ENCODE data around the gene TLE7. TPM values are rescaled to one million over a fixed set of nuclear protein-coding genes. Genes with fewer than 3 reads are reported as not detected.

The TLE7 gene
- total and polyA plus RNA-seq, 2 of the 4 experiments (the other 2 are of a cell fraction): not detected

GRCh38 chr16:71409011-71409775 is 32.7 kb downstream of the TLE7 start:
- in situ Hi-C loops (cut with MboI; ENCODE audit: low sequenced_read_pairs): no loop called here
- no peak overlapping the region for H4K5ac ChIP-seq (ENCODE audit: low read depth, low read length)
- H2AFZ ChIP-seq (replicated peaks; ENCODE audit: low read length, poor library complexity): no peak overlapping the region
- H3K9me1 ChIP-seq (ENCODE audit: insufficient read depth, low read length): no peaks in the 10 kb centered on the region
- H3K36me3 ChIP-seq (ENCODE audit: control insufficient read depth, insufficient read depth, low read length): no peaks in the 10 kb centered on the region
- no TSS peak for BruUV-seq (replicated peaks)
- no peak overlapping the region for H2BK5ac ChIP-seq (ENCODE audit: low read depth, low read length, poor library complexity, severe bottlenecking)
- no peak overlapping the region for H3K56ac ChIP-seq (ENCODE audit: extremely low read depth, insufficient read depth, low read length)
- H2BK120ac ChIP-seq (ENCODE audit: low read depth, low read length): no peak overlapping the region
- no peak overlapping the region for H2BK15ac ChIP-seq (ENCODE audit: low read depth, low read length)
- dilution Hi-C loops (cut with HindIII; ENCODE audit: low sequenced_read_pairs, unreplicated experiment): no loop called here
- H2BK20ac ChIP-seq (ENCODE audit: low read depth, low read length): no peak overlapping the region
- no peak overlapping the region for H3K23ac ChIP-seq (ENCODE audit: low read depth, low read length)
- POLR2A ChIA-PET (ENCODE audit: unreplicated experiment): no interaction called here
- H3K27me3 ChIP-seq (ENCODE audit: control insufficient read depth, insufficient read depth, low read length): peaks cover 12% of the 10 kb centered on the region
- TF ChIP-seq USF2 (IDR thresholded peaks at IDR 0.05; ENCODE audit: low read depth, low read length) (no peak), CTCF (conservative IDR thresholded peaks at IDR 0.05; ENCODE audit: low read depth, low read length) (no peak), FOS (IDR thresholded peaks at IDR 0.05; ENCODE audit: low read depth, low read length) (no peak), RCOR1 (IDR thresholded peaks at IDR 0.05; ENCODE audit: insufficient replicate concordance, low read length) (no peak), MXI1 (IDR thresholded peaks at IDR 0.05; ENCODE audit: borderline replicate concordance, low read depth, low read length) (no peak), MAZ (IDR thresholded peaks at IDR 0.05; ENCODE audit: borderline replicate concordance, low read depth, low read length) (no peak), SMC3 (IDR thresholded peaks at IDR 0.05; ENCODE audit: low read depth, low read length) (no peak), NFE2L2 (IDR thresholded peaks at IDR 0.05; ENCODE audit: low read depth, low read length) (no peak), POLR2A (IDR thresholded peaks at IDR 0.05; ENCODE audit: low read depth, low read length) (no peak), CHD1 (IDR thresholded peaks at IDR 0.05; ENCODE audit: low read depth, low read length) (no peak), CEBPB (IDR thresholded peaks at IDR 0.05; ENCODE audit: low read depth, low read length) (no peak), BHLHE40 (IDR thresholded peaks at IDR 0.05; ENCODE audit: low read depth, low read length) (no peak), MAFK (IDR thresholded peaks at IDR 0.05; ENCODE audit: low read depth, low read length) (no peak)
- TF ChIP-seq, protein P1, sequence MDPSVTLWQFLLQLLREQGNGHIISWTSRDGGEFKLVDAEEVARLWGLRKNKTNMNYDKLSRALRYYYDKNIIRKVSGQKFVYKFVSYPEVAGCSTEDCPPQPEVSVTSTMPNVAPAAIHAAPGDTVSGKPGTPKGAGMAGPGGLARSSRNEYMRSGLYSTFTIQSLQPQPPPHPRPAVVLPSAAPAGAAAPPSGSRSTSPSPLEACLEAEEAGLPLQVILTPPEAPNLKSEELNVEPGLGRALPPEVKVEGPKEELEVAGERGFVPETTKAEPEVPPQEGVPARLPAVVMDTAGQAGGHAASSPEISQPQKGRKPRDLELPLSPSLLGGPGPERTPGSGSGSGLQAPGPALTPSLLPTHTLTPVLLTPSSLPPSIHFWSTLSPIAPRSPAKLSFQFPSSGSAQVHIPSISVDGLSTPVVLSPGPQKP (IDR thresholded peaks at IDR 0.05; ENCODE audit: borderline replicate concordance, low read depth, low read length): no peak
- CTCF ChIA-PET: no interaction called here
- no peak overlapping the region for H4K91ac ChIP-seq (ENCODE audit: insufficient read depth, low read depth, low read length)
- no peak overlapping the region for H2AK5ac ChIP-seq (ENCODE audit: low read depth, low read length)
- intact Hi-C loops (cut with micrococcal nuclease): no loop called here
- DNase-seq (no peak), ATAC-seq (ENCODE audit: low read depth) (no peak)
- no peak overlapping the region for H3K9ac ChIP-seq (ENCODE audit: low read depth, low read length)
- no peak overlapping the region for H3K14ac ChIP-seq (replicated peaks; ENCODE audit: low read depth, low read length)
- no peak overlapping the region for H3K4me2 ChIP-seq (ENCODE audit: low read depth, low read length)
- H3K4me1 ChIP-seq (ENCODE audit: control insufficient read depth, insufficient read depth, low read length): no peaks in the 10 kb centered on the region
- H3K79me1 ChIP-seq (ENCODE audit: low read depth in 1 of 2, low read length in 2 of 2): no peaks in the 10 kb centered on the region
- WGBS, 2 experiments (ENCODE audit: extremely low coverage in 2 of 2, insufficient read length in 1 of 2): 10% methylated on average over 7 of the region's 16 CpGs; no CpG with 5 or more reads in 1 of the 2 experiments
- H4K8ac ChIP-seq (ENCODE audit: low read depth in 2 of 2, low read length in 2 of 2): no peak overlapping the region
- H3K4me3 ChIP-seq (ENCODE audit: insufficient read depth, low read depth, low read length): no peak overlapping the region
- no peak overlapping the region for H3K18ac ChIP-seq (ENCODE audit: low read depth, low read length)
- no peak overlapping the region for H3K4ac ChIP-seq (ENCODE audit: low read depth, low read length)
- no peak overlapping the region for H2AK9ac ChIP-seq (replicated peaks; ENCODE audit: low read depth, low read length, poor library complexity)
- H3K27ac ChIP-seq (ENCODE audit: insufficient read depth, low read length): no peak overlapping the region
- H3K9me3 ChIP-seq (ENCODE audit: control insufficient read depth, insufficient read depth, low read length): no peaks in the 10 kb centered on the region
- no peaks in the 10 kb centered on the region for H4K20me1 ChIP-seq (ENCODE audit: insufficient read depth, low read length)
